GM21717 (cell line): Measurements from ENCODE around the gene ZNF618.

Experiments used
- ATAC-seq: cut with Tn5 transposase; IDR thresholded peaks from one replicate; pipeline ENCODE4 v1.9.1; 2021; ENCODE audit warnings: mild to moderate bottlenecking, moderate library complexity; ENCODE audit not compliant: unreplicated experiment

Gene ZNF618

DNA sequence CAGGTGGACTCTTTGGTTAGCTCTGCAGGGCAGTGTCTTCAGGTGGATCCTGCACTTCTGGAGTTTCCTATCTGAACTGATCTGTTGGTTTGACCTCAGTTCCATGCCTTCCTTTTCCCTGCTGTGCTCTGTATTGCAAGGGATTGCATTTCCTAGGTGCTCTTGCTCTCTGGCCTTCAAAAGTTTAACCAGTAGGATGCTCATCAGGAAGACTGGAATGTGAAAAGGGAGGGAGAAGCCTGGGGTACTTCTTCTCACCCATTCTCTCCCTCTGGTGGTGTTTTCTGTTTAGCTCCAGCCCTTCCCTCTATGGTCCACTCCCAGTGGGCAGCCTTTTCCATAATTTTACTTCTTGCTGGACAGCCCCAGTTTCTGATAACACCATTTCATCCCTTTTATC is 78.5 kb downstream of the ZNF618 start:
- no peak for ATAC-seq

DNA sequence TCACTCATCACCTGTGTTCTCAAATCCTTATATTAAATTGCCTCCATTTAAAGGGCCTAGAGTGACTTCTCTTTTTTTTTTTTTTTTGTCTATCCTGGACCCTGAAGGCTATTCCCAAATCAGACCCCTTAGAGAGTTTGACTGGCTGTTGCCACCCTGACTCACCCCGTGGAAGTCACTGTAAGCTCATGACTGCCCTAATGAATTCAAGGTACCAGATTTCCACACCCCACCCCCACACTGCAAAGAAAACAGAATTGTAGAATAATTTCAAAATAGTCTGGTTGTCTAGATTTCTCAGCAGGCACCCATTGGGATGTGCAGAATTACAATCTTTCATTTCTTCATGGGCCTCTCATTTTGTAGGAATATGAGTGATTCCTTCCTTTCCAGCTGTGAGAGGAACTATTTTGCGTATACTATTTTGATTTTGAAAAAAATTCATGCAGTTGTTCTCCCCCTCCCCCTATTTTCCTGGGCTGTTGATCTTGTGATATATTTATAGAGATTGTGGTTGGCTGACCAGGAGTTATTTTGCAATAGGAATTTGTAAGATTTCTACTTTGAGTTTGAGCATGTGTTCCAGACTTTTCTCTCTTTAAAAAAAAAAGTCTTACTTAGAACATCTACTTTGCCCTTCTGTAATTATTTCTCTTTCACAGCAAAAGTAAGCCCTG is 79.1 kb downstream of the ZNF618 start:
- no peak for ATAC-seq

DNA sequence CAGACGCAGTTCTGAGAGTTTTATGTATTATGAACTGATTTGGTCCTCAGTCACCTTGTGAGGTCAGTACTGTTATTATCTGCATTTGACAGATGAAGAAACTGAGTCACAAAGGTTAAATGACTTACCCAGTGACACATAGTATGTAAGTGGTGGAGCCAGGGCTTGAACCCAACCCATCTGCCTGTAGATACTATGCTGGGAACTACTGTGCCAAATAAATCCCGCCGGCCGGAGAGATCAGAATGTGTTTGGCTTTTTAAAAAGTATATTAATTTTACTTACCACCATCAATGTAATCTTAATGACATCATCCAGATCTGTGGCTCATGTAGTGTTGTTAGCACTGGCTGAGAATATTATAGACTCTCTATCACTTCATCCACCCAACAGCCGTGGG is 80.8 kb downstream of the ZNF618 start:
- no peak for ATAC-seq

DNA sequence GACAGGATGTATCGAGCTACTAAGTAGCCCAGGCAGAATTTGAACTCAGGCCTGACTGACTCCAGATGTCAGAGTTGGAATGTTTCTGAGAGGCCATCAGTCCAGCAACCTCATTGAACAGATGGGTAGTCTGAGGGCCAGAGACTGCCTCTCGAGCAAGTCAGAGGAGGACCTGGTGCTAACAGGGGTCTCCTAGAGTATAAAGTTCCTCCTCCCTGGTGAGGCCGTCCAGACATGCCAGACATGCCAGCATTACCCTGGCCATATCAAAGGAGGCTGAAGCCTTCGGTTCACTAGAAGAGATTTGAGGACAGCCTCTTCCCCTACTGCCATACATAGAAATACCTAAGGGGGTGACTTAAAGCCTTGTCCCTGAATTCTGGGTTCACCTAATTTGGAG is 81.2 kb downstream of the ZNF618 start:
- no peak for ATAC-seq

DNA sequence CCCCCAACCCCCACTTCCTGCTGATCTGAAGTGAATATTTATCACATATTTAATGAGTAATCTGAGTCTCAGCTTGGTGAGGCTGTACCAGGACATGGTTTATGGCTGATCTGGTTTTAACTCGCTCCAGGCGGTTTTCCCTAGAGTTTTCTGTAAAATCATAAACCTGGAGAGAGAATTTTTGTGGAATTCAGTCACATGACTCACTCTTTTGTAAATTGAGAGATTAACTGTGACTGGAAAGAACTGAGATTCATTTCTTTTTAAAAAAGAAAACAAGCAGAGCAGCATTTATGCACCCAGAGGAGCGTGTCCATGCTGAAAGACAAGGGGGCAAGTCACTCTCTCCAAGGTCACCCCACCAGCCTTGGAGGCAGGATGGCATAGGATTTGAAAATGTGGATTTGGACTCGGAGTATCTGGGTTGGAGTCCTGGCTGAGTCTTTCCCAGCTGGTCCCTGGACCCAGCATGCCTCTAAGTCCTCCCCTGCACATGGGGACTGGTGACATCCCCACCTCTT is 81.8 kb downstream of the ZNF618 start:
- ATAC-seq: no peak

DNA sequence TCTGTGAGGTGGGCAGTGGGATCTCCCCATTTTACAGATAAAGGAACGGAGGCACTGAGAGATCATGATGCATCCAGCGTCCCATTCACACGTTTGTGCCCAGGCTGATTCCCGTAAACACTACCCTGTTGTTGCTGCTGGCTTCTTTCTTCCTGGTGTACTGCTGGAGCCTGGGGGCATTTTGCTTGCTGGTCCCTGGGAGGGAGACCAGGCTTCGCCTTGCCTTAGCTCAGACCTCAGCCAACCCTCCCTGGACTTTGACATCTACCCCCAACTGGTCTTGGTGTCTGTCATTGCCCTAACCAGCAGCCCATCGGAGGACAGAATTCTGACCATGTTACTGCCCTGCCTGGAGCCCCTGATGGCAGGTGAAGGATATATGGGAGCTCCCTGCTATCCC is 82.4 kb downstream of the ZNF618 start:
- no peak for ATAC-seq

DNA sequence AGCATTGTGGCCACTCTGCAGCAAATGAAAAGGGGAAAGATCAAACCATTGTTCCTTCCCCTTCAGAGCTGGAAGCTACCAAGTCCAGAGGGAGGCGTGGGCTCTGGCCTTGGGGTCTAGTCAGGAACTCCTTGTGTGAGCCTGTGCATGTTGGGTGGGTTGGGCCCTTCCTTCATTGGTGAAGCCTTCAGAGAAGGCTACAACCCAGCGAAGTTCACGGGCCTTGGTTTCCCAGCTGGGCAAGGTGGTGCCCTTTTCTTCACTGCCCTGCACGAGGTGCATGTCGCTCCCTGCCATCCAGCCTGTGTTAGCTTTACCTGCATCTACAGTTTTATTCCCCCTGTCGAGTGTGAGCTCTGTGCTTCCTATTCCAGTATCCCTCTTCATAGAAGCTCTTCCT is 84.7 kb downstream of the ZNF618 start:
- no peak for ATAC-seq

DNA sequence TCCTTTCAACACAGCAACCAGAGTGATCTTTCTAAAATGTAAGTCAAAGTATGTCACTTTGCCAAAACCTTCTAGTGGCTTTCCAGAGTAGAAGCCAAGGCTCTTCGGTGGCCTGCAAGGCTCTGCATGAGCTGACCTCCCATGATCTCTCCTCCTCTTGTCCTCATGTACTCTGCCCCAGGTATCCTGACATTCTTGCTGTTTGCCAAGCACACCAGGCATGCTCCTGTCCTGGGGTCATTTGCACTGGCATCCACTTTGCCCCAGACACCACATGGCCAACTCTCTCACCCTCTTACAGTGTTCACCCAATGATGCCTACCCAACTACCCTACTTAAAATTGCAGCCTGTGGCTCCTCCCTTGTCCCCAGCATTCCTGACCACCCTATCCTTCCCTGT is 86.3 kb downstream of the ZNF618 start:
- no peak for ATAC-seq

DNA sequence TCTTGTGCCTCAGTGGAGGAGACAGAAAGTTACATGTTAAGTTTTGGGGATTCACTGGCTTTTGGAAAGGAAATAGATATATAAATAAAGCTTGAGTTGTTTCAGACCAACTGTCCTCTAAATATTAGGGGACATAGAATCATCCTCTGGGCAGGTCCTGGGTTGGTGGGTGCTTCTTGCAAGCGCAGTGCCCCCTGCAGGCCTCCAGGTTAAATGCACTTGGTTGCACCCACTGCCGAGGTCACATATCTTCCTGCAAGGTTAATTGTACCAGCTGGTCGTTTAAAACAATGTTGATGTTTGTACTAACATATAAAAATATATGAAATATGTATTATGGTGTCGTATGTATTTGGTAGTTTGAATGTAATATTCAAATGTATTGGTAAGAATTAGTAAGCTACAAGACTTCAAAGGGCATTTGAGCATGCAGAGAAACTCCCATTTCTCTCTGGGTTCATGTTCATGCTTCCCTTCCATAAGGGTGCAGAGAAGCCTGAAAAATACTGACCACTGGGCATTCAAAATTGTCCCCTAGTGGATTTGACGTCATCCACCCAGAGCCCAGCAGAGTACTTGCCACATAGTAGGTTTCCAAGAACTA is 87.0 kb downstream of the ZNF618 start:
- no peak for ATAC-seq

DNA sequence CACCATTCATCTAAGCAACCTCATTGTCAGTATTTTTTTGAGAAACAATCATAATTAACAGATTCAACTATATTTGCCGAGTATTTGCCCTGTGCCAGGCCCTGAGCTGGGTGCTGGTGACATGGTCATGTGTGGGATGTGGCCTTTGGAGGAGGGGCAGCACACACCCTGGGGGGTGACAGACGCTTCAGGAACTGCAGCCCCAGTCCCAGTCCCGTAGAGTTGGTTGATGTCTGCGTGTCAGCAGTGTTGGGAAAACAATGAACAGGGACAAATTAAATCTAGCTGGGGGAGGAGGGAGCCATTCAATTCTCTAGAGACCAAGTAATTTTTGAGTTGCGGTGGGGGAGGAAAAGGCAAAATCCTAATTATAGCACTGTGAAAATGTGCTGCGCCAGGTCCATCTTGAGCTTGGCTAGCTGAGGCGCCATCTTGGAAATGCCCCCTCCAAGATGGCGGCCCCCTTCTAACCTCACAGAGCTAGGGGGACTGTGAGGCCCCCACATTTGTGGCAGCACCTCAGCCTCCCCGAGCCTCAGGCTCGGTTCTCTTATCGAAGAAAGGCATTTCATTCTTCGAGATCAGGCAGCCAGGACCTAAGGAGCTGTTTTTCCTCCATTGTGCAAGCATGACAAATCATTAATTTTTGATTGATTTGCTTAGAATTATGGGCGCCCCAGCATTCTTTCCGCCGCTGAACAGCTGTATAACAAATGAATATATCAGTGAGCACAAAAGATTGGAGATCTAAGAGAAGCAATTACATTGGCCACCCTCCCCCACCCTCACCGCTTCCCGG is 87.8 kb downstream of the ZNF618 start:
- ATAC-seq: no peak

DNA sequence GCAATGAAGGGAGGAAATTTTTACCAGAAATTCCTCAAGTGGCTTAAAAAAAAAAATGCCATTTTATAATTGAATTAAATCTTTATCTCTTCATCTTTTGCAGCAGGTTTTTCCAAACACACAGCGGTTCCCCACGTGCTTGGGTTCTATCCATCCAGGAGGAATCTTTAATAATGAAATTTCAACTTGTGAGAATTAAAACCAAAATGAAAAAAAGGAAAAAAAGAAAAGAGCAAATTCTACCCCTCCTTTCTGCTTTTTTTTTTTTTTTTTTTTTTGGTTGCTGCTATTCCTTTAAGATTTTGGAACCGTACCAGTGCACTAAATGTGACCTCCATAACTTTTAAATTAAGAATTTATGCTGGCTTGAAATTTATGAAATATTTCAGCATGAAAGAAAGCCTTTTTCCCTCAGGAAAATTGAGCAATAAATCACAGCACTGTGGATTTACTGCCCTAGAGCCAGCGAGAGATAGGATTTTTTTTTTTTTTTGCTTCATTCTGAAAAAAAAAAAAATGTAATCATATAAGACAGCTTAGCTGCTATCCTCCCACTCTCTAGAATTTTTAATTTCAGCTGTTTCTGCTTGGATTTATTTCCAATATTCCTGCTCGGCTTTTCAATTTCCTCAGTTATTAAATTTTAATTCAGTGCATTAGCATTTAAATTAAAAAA is 88.5 kb downstream of the ZNF618 start:
- ATAC-seq: no peak

DNA sequence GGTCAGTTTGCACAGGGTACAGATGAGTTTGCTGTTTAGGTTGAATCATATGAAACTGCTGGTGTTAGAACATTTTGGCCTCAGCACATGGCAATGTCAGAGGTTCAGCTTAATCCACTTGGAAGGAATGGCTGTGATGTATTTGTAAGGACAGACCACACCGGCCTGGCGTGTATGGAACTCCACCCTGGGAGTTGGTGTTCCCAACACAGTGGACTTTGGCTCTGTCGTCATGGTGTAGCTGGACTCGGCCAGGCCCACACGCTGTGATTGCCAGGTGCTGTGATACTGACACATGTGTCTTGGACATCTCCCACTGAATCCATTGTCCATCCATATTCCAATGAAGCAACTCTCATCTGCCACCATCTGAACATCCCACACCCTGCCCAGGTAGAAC is 90.3 kb downstream of the ZNF618 start:
- no peak for ATAC-seq

DNA sequence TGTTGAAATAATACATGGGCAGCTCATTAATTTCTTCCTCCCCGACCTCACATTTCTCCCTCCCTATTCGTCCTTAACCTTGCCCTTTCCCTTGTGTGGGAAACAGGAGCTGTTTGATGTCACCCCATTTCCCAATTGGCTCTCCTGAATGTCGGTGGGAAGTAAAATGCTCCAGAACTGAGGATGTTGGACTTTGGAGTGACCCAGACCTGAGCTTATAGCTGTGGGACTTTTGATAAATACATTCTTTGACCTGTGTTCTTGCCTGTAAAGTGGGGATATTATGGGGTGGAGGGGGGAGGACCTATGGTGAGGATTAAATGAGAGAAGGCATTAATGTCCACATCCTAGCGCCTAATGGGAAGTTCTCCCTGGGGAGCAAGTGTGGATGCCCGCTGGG is 91.3 kb downstream of the ZNF618 start:
- no peak for ATAC-seq

DNA sequence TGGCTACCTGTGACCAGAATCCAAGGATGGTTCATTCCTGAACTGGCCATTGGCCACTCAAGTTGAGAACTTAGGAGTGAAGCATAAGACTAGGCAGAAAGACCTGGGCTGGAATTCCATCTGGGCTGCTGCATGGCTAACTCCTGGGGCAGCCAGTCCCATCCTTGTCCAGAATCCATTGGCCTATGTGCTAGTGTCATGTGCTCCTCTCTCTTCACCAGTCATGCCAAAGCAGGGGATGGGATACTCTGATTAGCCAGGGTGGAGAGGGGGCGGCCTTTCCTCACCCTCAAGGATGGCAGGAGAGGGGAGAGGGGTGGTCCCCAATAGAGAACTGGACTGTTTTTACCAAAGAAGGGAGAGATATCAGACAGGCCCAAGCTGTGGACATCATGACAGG is 93.2 kb downstream of the ZNF618 start:
- ATAC-seq: no peak

DNA sequence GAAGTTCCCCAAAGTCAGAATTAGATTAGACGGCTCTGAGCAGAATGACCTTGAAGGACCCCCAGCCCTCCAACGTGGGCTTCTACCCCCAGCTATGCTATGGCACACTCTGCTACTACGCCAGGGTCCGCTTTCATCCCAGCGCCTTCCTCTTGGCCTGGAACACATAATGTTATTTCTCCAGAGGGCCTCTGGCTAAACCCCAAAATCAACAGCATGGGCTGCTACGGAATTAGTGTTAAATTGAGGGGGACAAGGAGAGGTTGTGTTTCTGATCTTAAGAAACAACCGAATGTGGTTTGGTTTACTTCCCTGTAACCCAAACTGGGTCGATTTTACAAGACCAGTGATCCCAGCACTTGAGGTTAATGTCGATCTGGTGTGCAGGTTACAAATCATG is 97.1 kb downstream of the ZNF618 start:
- ATAC-seq: no peak

DNA sequence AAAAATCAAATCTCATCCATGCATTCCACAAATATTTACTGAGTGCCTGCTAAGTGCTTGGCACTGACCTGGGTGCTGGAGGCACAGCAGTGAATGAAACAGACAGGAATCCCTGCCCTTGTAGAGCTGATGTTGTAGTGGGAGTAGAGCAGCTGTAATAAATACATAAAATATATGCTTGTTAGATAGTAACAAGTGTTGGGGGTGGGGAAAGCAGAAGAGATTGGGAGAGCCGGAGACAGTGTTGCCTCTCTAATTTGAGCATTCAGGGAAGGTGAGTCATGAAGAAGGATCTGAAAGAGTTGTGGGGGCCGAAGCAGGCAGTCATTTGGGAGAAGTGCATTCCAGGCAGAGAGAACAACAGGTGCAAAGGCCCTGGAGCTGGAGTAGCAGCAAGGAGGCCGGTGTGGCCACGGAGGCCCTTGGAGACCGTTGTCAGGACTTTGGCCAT is 97.9 kb downstream of the ZNF618 start:
- ATAC-seq: no peak

DNA sequence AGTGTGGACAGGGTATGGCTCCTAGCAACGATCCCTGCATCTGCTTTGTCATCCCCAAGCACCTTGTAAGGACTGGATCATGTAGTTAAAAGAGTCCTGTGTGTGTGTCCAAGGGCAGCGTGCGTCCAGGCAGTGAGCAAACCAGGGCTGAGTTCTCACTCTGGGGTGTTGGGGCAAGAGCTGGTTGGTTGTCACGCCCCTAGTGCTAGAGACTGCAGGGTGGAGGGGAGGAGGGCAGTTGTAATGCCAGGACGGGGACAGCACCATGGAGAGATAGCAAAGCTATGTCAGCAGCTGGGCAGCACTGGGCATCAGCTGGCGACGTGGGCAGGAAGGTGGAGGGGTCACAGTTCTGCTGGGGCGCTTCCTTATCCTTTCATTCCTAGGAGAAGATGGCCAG is 100.8 kb downstream of the ZNF618 start:
- ATAC-seq: no peak

DNA sequence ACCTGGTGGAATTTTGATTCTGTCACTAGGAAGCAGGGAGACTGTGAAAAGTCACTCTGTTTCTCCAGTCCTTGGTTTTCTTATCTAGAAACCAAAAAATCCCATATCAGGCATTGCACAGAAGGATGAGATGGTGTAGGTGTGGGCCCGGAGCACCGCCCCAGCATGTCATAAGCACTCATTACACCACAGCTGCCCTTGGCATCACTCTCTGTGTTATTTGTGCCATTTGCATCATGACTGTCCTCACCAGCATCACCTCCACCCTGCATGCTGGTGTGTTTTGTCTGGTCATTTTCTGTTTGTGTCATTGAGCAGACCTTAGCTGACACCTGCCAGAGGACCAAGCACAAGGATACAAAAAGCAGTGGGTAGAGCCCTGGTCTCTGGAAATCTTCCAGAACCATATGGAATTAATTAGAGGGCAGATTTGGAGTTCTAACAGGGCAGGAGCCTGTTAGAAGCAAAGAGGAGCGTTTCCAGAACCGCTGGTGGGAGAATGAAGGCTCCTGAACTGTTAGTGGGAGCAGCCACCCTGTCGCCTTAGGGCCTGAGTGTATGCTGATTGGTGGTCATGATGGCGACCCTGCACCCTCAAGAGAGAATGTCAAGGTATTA is 102.7 kb downstream of the ZNF618 start:
- no peak for ATAC-seq

DNA sequence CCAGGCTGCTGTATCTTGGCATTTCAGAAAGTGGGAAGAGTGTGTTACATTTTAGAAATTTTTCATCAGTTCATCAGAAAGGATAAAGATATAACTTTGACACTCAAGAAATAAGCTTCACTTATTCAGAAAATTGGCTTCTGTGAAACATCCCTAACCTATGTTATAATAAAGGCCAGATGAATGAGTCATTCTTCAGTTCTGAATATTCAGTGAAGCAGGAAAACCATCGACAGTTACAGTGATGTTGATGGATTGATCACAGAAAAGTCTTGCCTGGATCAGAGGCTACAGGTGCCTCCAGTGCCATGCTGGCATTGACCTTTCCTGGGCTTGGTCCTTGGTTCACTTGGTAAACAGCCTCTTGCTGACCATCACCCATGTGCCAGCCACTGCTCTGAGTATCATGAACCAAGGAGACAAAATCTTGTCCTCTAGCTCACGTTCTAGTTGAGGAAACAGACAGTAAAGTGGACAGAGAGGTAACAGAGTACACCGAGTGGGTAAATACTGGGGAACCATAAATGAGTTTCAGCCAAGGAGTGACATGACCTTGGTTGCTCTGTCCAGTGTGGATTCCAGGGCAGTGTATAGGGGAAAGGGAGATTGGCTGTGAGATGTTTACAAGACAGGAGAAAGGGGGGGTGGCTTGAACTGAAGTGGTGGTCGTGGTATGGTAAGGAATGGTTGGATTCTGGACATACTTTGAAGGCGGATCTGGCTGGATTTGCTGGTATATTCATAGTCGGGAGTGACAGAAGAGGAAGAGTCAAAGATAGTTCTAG is 103.4 kb downstream of the ZNF618 start:
- no peak for ATAC-seq
